Measurements from ENCODE around the gene SVOPL.

The SVOPL gene

GRCh38 chr7:138546064-138546619 is 155.0 kb downstream of the SVOPL start:
- H3K4me3 ChIP-seq (ENCODE audit: low read depth, low read length): no peak overlapping the region
- no peak for TF ChIP-seq CTCF (IDR thresholded peaks at IDR 0.05; ENCODE audit: borderline replicate concordance, insufficient read depth, low read depth, low read length)

GRCh38 chr7:138545123-138545522 is 156.0 kb downstream of the SVOPL start:
- no peak overlapping the region for H3K4me3 ChIP-seq (ENCODE audit: low read depth, low read length)
- no peak for TF ChIP-seq CTCF (IDR thresholded peaks at IDR 0.05; ENCODE audit: borderline replicate concordance, insufficient read depth, low read depth, low read length)
